HG02763 (cell line): Measurements from ENCODE around the gene ERGIC1.

Experiments used
- ATAC-seq: cut with Tn5 transposase; IDR thresholded peaks from one replicate; pipeline ENCODE4 v1.9.1; 2021; ENCODE audit warnings: mild to moderate bottlenecking, moderate library complexity; ENCODE audit not compliant: unreplicated experiment

The ERGIC1 gene

DNA sequence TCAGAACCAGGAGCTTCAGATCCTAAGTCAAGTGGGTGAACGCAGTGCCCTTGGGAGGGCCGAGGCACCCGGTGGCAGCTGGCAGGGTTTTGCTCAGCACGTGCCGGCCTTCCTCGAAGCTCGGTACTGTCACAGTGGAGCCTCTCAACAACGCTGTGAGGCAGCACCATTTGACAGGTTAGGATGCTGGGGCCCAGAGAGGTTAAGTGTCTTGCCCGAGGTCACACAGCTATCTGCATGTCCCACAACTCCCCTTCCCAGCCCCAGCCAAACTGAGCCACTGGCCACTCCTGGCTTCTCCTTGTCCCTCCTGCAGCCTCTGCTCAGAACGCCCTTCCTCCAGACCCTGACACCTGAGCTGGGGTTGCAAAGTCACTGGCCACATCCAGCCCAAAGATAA lies 81.5 kb downstream of the ERGIC1 start:
- no peak for ATAC-seq

DNA sequence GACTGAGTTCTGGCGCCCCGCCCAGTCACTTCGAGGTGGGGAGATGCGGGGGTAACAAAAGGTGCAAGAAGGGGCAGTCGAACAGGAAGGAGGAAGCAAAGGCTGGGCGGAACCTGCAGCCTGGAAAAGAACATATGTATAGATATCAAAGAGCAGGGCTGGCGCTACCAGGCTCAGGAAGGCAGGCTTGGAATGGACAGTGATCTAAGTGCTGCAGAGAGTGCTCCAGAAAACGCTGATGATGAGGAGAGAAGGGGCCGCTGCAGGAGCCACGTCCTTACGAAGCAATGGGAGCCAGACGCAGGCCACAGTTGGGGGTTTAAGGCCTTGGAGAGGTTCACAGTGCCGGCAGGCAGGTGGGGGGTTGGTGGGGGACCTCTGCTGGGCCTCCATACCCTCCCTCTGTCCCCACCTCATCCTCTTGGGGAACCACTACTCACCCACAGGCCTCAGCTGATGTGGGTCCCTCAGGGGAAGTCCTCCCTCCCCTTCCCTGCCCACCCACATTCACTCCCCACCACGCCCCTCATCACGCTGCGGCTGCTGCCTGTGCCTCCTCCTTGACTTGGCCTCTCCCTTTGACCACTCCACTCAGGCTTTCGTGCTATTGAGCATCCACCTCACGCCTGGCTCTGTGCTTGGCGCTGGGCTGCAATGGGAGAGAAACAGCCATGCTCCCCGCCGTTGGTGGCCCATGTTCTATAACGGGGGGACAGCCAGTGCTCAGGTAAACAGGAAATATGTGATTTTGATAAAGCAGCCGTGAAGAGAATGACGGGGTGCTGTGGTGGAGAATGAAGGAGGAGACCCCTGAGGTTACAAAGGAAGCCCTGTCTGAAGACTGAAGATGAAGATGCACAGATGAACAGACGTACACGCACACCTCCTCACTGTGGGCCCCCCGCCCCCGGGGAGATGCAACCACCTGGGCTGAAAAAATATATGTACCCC lies 84.6 kb downstream of the ERGIC1 start:
- ATAC-seq: no peak

DNA sequence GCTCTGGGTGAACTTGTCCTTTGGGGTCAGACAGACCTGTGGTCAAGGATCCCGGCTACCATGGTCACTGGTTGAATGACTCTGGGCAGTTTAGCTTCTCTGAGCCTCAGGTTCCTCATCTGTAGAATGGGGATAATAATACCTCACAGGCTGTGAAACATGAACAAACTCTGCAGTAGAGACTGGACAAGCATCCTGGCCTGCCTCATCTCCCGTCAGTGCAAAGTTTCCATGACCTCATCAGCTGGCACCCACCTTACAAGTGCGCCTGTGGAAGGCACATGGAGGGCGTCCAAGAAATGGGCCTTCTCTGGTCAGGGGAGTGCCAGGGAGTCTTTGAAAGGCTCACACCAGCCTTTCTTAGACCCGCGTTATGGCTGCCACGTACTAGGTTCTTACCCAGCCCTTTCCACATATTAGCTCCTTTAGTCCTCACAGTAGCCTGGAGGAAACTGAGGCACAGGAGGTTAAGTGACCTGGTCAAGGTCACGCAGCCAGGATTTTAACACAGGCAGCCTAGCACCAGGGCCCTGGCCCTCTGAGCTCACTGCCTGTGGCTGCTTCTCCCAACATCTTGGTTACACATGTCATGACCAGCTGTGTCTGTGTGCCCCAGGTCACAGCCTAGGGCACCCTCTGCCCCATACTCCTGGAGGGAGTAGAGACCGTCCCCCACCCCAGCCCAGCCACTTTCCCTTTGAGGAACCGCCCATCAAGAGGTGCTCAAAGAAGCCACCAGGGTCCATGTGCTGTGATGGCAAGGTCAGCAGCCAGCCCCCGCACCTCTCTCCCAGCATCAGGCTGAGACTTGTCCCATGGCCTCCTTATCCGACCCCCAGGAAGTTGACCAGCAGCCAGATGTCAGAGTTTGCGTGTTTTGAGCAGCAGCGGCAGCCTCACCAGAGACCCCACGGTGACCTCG lies 85.7 kb downstream of the ERGIC1 start:
- ATAC-seq: no peak

DNA sequence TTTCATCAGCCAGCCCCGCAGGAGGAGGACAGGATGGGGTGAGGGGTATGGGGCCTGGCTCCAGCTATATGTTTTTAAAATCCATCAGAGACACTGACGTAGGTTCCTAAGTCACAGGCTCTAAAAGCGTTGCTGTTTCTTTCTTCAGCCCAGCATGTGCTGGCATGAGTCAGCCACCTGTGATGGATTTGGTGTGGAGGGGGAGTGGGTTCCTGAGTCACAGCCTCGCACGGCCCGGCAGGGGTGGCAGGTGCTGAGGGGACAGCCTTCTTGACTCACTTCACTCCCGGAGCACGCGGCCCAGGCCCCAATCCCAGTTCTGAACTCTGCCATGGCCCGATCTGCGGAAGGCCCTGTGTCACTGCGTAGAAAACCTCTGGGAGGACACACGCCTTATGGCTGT lies 86.4 kb downstream of the ERGIC1 start:
- ATAC-seq: no peak

DNA sequence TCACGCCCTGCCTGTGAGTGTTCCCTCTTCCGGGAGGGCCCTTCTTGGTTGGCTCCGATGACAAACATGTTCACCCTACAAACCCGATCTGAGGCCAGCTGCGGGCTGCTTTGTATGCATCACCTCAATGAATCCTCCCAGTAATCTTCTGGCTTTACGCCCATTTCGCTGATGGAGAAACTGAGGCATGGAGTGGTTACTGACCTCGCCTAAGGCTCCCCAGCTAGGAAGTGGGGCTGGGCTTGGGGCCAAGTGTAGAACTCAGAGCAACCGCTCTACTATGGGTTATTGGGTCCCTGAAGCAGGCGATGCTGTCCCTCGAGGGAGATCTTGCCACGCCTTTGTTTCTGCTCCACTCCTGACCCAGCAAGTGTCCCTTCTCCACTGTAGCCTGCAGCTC lies 86.9 kb downstream of the ERGIC1 start:
- no peak for ATAC-seq

DNA sequence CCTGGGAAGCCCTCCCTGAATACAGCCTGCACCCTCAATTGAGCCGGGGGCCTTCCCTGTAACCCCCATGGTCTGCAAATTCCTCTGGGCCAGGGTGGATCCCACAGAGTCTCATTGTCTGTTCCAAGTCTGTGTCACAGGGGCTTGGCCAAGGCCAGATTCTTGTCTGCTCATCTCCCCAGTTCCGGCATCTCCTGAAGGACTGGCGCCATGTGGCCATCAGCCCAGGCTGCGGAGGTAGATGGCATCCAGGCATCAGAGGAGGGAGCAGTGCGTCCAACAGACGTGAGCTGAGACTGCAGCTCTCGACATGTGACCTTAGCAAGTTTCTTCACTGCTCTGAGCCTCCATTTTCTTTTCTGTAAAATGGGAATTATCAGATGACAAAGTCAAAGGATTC lies 87.9 kb downstream of the ERGIC1 start:
- no peak for ATAC-seq

DNA sequence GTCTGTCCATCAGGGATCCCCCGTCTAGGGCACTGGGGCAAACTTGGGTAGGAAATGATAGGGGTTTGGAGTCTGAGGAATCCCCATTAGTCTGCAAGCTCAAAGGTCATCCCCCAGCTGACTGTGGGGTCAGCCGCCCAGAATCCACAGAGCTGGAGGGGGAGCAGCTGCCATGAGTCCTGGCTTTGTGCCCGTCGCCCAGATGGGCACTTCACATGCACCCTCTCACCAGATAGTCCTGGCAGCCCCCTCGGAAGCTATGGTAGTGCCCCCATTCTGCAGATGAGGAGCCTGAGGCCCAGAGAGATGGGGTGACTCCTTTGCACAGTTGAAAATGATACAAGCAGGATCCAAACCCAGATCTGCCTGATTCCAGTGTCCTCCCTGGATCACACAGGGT lies 89.5 kb downstream of the ERGIC1 start:
- ATAC-seq: no peak

DNA sequence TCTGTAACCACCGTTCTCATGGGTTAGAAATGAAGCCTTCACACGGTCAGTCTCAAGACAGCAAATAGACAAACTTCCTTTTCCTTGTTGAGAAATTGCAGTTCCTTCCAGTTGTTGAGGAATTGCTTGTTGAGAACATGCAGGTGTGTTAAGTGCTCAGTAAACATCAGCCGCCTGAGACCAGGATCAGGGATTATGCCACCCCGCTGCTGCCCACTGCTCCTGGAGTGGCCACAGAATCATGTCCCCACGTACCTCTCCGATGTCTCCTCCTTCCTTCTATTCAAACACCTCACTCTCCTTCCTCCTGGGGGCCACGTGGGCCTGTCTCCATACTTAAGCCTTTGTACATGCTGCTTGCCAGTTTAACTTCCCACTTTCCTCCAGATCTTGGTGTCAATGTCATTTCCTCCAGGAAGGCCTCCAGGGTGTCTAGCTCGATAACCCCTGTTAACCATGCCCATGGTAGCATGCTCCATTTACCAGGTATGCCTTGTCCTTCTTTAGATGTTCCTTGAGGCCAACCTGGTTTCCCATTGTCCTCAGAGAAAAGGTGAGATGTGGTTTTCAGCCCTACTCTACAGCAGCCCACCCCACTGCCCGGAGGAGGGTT lies 91.4 kb downstream of the ERGIC1 start:
- no peak for ATAC-seq

DNA sequence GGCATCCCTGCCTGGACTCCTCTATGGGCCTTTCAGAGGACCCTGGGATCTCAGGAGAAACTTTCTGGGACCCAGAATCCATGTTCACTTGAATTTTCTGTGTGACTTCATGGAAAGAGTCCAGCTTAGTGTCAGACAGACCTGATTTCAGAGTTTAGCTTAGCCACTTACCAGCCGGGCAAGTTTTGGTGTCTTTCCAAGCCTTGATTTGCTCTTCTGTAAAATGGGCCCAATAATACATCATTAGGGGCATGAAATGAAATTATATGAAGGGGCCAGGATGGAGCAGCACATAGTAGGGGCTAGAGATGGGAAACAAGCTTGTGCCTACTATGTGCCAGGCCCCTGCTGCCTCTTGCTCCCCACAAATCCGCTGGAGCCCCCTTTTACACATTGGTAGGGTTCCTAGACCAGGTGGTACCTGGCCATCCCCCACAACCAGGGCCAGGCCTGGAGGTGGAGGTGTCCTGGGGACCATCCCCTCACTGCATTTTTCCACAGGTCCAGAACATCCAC lies 92.0 kb downstream of the ERGIC1 start:
- no peak for ATAC-seq

DNA sequence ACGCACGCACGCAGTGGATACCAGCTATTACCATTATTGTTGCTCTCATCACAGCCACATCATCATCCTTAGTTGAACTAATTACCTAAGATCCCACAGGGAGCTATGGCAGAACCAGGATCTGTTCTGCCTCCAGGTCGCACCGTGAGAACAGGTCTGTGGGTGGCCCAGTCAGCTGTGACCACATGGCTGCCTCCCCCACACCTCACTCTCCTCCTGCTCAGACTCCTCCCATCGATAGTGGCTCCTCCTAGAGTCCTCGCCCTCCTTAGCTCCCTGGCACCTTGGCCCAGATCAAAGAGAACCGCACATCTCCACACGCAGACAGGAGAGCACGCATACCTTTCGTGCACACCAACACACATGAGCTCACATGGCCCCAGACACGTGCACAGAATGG lies 92.7 kb downstream of the ERGIC1 start:
- no peak for ATAC-seq

DNA sequence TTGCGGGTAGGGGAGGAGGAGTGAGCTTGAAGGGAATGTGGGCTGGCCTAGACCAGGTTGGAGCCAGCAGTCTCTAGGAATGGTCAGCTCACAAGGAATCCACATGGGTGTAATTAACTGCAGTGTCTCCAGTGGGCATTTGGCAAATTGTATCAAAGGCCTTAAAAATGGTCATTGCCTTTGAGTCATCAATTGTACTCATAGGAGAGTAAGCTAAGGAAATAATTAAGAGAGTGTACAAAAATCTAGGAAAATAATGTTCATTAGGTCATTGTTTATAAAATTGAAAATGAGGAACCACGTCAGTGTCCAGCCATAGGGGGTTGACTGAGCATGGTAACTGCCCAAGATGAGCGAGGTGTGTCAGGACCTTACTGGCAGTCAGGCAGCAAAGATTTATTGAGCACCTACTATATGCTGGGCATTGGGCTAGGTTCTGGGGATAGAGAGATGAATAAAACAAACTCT lies 95.4 kb downstream of the ERGIC1 start:
- ATAC-seq: no peak

DNA sequence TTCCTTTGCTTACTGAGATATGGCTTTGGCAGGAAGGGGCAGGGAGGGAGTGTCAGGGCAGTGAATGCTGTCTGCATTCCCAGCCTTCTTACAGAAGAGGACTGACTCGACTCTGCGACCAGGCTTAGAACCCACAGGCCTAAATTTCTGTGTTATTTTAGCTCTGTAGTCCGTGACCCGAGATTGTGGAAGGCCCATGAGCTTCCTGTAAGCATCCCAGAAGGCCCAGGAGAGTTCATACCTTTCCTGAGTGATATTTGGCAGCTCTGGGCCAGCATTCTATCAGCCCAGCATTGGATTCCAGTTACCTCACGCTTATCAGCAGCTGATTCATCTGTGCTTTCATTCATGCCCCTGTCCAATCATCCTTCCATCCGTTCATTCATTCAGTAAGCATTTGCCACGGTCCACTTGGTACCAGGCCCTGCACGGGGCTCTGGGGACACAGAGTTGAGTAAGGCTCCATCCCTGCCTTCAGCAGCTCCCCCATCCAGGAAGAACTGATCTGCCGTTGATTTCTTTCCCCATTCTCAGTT lies 97.0 kb downstream of the ERGIC1 start:
- ATAC-seq: no peak

DNA sequence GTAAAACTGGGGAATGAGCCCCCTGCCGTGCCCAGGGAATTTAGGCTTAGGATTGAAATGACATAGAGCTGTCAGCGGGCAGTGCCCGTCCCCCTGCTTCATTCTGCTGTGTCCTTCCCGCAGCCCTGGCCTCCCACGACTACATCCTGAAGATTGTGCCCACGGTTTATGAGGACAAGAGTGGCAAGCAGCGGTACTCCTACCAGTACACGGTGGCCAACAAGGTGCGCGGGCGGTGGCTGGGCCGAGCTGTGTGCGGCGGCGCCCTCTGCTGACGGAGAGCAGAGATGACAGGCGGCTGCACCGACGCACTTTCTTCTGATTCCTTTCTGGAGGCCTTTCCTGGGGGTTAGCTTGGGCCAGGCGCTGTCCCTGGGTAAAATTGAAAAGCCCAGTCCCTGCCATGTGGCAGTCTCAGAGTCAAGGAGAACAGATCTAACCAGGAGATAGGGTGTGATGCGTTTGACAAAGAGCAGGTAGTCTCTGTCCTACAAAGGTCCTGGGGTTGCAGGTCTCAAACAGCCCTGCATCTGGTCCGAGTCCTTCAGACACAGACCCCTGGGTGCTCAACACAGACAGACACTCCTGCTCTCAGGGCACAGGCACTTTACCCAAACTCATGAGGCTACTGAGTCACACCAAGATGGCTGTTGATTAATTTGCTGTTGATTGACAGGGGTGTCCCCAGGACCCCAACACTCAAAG lies 98.4 kb downstream of the ERGIC1 start:
- peak; percentile 62 for ATAC-seq

DNA sequence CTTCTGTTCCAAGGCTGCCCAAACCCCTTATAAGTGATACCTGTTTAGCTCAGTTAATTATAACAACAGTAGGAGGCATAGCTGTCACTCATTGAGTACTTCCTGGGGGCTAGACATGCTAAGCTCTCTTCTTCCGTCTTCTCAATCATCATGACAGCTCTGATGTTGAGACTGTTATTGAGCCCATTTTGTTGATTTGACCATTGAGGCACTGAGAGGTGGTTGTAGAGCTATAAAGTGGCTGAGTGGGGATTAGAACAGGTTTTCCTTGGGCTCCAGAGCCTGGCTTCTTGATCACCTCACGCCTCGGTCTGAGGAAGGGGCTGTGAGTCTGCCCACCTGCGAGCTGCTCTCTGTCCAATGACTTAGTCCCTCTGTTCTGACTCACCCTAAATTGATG lies 99.2 kb downstream of the ERGIC1 start:
- no peak for ATAC-seq

DNA sequence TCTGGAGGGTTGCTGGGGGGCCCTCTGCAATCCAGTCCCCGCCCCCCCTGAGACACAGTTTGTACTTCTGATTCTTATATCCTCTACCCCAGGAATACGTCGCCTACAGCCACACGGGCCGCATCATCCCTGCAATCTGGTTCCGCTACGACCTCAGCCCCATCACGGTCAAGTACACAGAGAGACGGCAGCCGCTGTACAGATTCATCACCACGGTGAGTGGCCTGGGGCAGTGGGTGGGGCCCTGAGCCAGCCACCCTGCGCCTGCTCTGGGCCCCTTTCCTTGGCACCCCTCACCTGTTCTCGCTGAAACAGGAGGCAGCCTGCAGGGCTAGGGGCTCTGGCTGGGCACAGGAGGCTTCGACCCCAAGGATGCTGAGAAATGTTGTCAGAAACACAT lies 101.0 kb downstream of the ERGIC1 start:
- no peak for ATAC-seq

DNA sequence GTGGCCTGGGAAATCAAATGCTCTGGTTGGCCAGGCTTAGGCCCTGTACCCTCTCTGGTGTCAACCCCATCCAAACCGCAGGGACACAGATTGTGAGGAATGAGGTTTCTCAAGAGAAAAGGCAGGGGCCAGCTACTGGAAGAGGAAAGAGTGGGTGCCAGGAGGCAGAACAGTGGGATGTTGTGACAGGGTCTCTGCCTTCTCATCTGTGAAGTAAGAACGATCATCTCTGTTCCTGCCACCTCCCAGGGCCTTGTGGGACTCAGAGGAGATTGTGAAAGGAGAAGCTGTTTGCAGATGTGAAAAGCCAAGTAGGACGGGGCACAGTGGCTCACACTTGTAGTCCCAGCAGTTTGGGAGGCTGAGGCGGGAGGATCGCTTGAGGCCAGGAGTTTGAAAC lies 102.3 kb downstream of the ERGIC1 start:
- no peak for ATAC-seq

DNA sequence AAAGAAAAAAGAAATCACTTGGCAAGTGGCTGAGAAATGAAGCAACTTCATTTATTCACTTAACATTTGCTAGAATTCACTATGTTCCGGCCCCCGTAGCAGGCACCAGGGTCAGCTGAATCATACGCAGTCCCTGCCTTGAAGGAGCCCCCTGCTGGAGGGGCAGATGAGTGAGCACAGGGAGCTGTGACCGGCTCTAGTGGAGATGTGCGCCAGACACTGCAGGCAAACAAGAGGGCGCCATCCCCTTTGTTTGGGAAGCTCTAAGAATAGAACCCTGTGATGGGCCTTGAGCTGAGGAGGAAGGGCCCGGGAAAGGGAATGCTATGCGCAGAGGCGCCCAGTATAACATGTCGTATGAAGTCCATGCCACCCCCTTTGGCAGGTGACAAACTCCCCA lies 105.0 kb downstream of the ERGIC1 start:
- ATAC-seq: no peak

DNA sequence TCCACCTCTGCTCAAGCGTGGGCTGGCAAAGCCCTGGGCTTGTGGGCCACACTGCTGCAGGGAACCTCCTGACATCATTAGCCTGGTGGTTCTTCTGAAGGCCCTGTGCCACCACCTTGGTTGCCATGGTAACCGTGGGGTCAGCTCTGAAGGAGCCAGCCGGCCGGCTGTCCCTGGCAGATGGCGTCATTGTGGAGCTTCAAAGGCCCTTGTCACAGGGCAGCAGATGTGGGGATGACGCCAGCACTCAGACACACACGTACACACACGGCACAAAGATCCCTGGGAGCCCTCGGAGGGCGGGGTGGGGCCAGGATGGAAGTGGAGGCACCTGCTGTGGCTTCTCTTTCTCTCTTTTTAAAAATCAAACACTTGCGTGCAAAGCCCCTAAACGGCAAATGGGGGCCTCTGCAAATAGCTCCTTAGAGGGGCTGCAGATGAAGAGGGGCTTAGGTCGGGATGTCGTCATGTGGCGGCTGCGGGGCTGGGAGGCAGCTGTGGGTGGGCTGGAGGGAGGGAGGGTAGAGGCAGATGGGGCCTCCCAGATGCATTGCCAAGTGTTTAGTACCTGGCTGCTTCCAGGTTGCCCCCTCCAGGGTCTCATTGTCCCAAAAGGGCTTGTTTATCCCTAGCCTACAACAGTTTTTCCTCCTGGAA lies 105.7 kb downstream of the ERGIC1 start:
- ATAC-seq: no peak

DNA sequence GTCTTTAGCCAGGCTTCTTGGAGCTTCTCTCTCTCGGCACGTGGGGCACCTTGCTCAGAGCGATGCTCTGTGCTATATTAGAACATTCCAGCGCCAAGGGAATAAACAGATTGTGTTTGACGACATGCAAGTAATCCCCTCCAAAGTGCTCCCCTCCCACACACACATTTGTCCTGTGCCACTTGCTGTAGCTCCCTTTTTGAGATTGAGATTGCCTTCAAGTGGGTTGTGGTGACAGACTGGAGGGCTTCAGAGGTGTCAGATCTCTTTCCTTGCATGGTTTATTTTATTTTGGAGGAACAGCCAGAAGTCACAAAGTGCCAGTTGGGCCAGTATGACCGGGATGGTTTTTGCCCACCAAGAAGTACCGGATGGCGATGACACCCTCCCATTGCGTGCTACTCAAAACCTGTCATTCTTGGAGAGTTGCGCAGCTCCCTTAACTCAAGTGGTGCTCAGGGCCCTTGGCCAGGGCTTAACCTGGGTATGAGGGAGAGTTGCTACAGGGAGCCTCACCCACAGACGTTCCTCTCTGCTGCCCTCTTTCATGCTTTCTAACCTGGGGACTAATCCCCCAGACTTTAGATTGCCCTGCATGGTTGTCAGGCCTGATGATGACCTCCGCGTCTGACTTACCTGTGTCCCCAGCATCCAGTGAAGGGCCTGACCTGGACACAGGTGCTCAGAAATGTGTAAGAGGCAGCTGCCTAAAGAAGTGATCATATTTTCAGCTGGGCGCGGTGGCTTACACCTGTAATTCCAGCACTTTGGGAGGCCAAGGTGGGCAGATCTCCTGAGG lies 106.4 kb downstream of the ERGIC1 start:
- no peak for ATAC-seq
